DND-41 (cell line): Measurements from ENCODE around the gene MAP7.

ENCODE experiments used
- ATAC-seq: fragments of 200-7000 bp; cut with Tn5 transposase; 3 replicates; pipeline ENCODE4 v1.9.1; 2021; ENCODE audit warnings: low read depth; ENCODE audit not compliant: insufficient read depth
- DNase-seq: peaks from one replicate; pipeline ENCODE4 v3.0.0-alpha.2; 2020
- H2AFZ ChIP-seq: 2 replicates; pipeline ENCODE4 v1.6.0; 2012; ENCODE audit warnings: low read depth, low read length
- H3K27ac ChIP-seq: 2 replicates; pipeline ENCODE4 v1.5.1; 2012; ENCODE audit warnings: low read length, inconsistent platforms
- H3K27me3 ChIP-seq: fragments of 200-600 bp; sonication (generic); 2 replicates; pipeline ENCODE4 v1.6.0; 2012; ENCODE audit warnings: low read length, mild to moderate bottlenecking, inconsistent platforms; ENCODE audit not compliant: insufficient read depth, poor library complexity
- H3K36me3 ChIP-seq: 2 replicates; pipeline ENCODE4 v1.5.1; 2012; ENCODE audit warnings: low read length, inconsistent platforms; ENCODE audit not compliant: insufficient read depth
- H3K4me1 ChIP-seq: 2 replicates; pipeline ENCODE4 v1.5.1; 2012; ENCODE audit warnings: mild to moderate bottlenecking, low read length; ENCODE audit not compliant: insufficient read depth
- H3K4me2 ChIP-seq: 2 replicates; pipeline ENCODE4 v1.6.0; 2012; ENCODE audit warnings: mild to moderate bottlenecking, moderate library complexity, low read length, inconsistent platforms; ENCODE audit not compliant: insufficient read depth
- H3K4me3 ChIP-seq, 2 experiments: fragments of 200-600 bp in 1 of 2; shearing (Covaris generic) in 1 of 2; 2 replicates each; pipeline ENCODE4 v1.5.1; 2012 to 2016; ENCODE audit warnings: inconsistent platforms in 2 of 2, low read length in 2 of 2, mild to moderate bottlenecking in 2 of 2, low read depth in 1 of 2, moderate library complexity in 1 of 2
- H3K79me2 ChIP-seq: 2 replicates; pipeline ENCODE4 v1.6.0; 2012; ENCODE audit warnings: low read length, inconsistent platforms; ENCODE audit not compliant: insufficient read depth
- H3K9ac ChIP-seq: 2 replicates; pipeline ENCODE4 v1.6.0; 2012; ENCODE audit warnings: low read depth, mild to moderate bottlenecking, inconsistent platforms, low read length, moderate library complexity
- H3K9me3 ChIP-seq: 2 replicates; pipeline ENCODE4 v1.5.1; 2012; ENCODE audit warnings: low read length, moderate library complexity, mild to moderate bottlenecking, inconsistent platforms; ENCODE audit not compliant: insufficient read depth, severe bottlenecking
- H4K20me1 ChIP-seq: 2 replicates; pipeline ENCODE4 v1.6.0; 2012; ENCODE audit warnings: low read length; ENCODE audit not compliant: insufficient read depth
- CTCF ChIP-seq: IDR thresholded peaks from 2 replicates; pipeline ENCODE4 v1.5.1; 2012; ENCODE audit warnings: borderline replicate concordance, low read length, moderate library complexity, mild to moderate bottlenecking; ENCODE audit not compliant: poor library complexity, severe bottlenecking; ENCODE audit errors: extremely low read depth
- EZH2 ChIP-seq: IDR thresholded peaks from 3 replicates; pipeline ENCODE4 v1.6.1; 2012; ENCODE audit warnings: borderline replicate concordance, low read depth, mild to moderate bottlenecking, moderate library complexity, low read length, inconsistent platforms; ENCODE audit not compliant: severe bottlenecking

Gene MAP7

GRCh38 chr6:136334465-136334846 lies 215.8 kb downstream of the MAP7 start:
- H3K4me2 ChIP-seq: no peak overlapping the region
- no peak overlapping the region for H3K4me3 ChIP-seq
- H3K4me1 ChIP-seq: no peaks in the 10 kb centered on the region
- TF ChIP-seq EZH2: no peak
- ATAC-seq (no peak), DNase-seq (no peak)
- H4K20me1 ChIP-seq: no peaks in the 10 kb centered on the region
- peaks cover 7% of the 10 kb centered on the region for H3K27me3 ChIP-seq
- no peaks in the 10 kb centered on the region for H3K79me2 ChIP-seq
- H3K9ac ChIP-seq: no peak overlapping the region
- H3K9me3 ChIP-seq: no peaks in the 10 kb centered on the region
- no peaks in the 10 kb centered on the region for H3K36me3 ChIP-seq
- no peak overlapping the region for H2AFZ ChIP-seq
- H3K27ac ChIP-seq: no peak overlapping the region

- TF ChIP-seq CTCF (no peak), EZH2 (no peak)
- H3K27me3 ChIP-seq: peaks cover 7% of the 10 kb centered on the region
- ATAC-seq (no peak), DNase-seq (no peak)
- H3K36me3 ChIP-seq: no peaks in the 10 kb centered on the region
- H3K27ac ChIP-seq: no peak overlapping the region
- no peak overlapping the region for H3K4me3 ChIP-seq
- H3K9me3 ChIP-seq: no peaks in the 10 kb centered on the region
- no peak overlapping the region for H3K9ac ChIP-seq
- H3K79me2 ChIP-seq: no peaks in the 10 kb centered on the region
- no peak overlapping the region for H2AFZ ChIP-seq
- H3K4me2 ChIP-seq: no peak overlapping the region
- H4K20me1 ChIP-seq: no peaks in the 10 kb centered on the region
- no peaks in the 10 kb centered on the region for H3K4me1 ChIP-seq
Observed at GRCh38 chr6:136333824-136334464, 216.3 kb downstream of the MAP7 start.

GRCh38 chr6:136331461-136331860 lies 218.8 kb downstream of the MAP7 start:
- no peaks in the 10 kb centered on the region for H3K4me1 ChIP-seq
- DNase-seq (no peak), ATAC-seq (no peak)
- H3K27ac ChIP-seq: no peak overlapping the region
- no peak overlapping the region for H3K9ac ChIP-seq
- no peaks in the 10 kb centered on the region for H4K20me1 ChIP-seq
- H2AFZ ChIP-seq: no peak overlapping the region
- H3K79me2 ChIP-seq: no peaks in the 10 kb centered on the region
- H3K27me3 ChIP-seq: peaks cover 7% of the 10 kb centered on the region
- no peaks in the 10 kb centered on the region for H3K36me3 ChIP-seq
- H3K9me3 ChIP-seq: no peaks in the 10 kb centered on the region
- TF ChIP-seq CTCF (no peak), EZH2 (no peak)
- no peak overlapping the region for H3K4me3 ChIP-seq
- H3K4me2 ChIP-seq: no peak overlapping the region

GRCh38 chr6:136330634-136331033 lies 219.6 kb downstream of the MAP7 start:
- Histone ChIP-seq H3K36me3 (no peaks in the 10 kb centered on the region), H3K79me2 (no peaks in the 10 kb centered on the region), H3K9ac (no peak overlapping the region), H4K20me1 (no peaks in the 10 kb centered on the region), H3K4me1 (no peaks in the 10 kb centered on the region), H3K9me3 (no peaks in the 10 kb centered on the region), H3K27ac (no peak overlapping the region), H3K4me3 (no peak overlapping the region), H2AFZ (no peak overlapping the region), H3K4me2 (no peak overlapping the region), H3K27me3 (peaks cover 11% of the 10 kb centered on the region)
- TF ChIP-seq EZH2: no peak
- no peak for TF ChIP-seq CTCF
- DNase-seq (no peak), ATAC-seq (no peak)
